Kidney (tissue), 14 donors: Measurements from ENCODE around the gene FASTK. TPM values are rescaled to one million over a fixed set of nuclear protein-coding genes. Genes with fewer than 3 reads are reported as not detected.

Source experiments
- DNase-seq, 5 donors: peaks; one replicate each; pipeline ENCODE4 v3.0.0-alpha.2; 2013 to 2020
- FAIRE-seq: peaks from 2 replicates; lab custom pipeline; 2012; peaks lifted over from hg19 to GRCh38; lab: Jason Lieb, UNC
- H3K27ac ChIP-seq, 2 donors: one replicate each; pipeline ENCODE4 v1.7.0; 2013; ENCODE audit warnings: low read depth in 2 of 2, low read length in 2 of 2, inconsistent platforms in 1 of 2
- H3K27me3 ChIP-seq: one replicate; pipeline ENCODE4 v1.7.1; 2013; ENCODE audit warnings: low read length, inconsistent platforms; ENCODE audit not compliant: control insufficient read depth, insufficient read depth
- H3K36me3 ChIP-seq, 3 donors: one replicate each; pipeline versions ENCODE4 v1.7.0 to v1.7.1; 2013; ENCODE audit warnings: low read length in 3 of 3, control low read depth in 1 of 3, inconsistent platforms in 1 of 3; ENCODE audit not compliant: insufficient read depth in 3 of 3, control insufficient read depth in 2 of 3
- H3K4me1 ChIP-seq, 3 donors: one replicate each; pipeline versions ENCODE4 v1.7.0 to v1.7.1; 2013; ENCODE audit warnings: low read length in 3 of 3, inconsistent platforms in 1 of 3, low read depth in 1 of 3; ENCODE audit not compliant: control insufficient read depth in 2 of 3, insufficient read depth in 2 of 3
- H3K4me3 ChIP-seq, 3 donors: one replicate each; pipeline versions ENCODE4 v1.7.0 to v1.8.1; 2013; ENCODE audit warnings: low read length in 3 of 3, control low read depth in 1 of 3, inconsistent platforms in 1 of 3
- H3K9ac ChIP-seq, 3 donors: one replicate each; pipeline versions ENCODE4 v1.7.0 to v1.7.1; 2013; ENCODE audit warnings: low read length in 3 of 3, control low read depth in 1 of 3, inconsistent platforms in 1 of 3
- H3K9me3 ChIP-seq, 3 donors: one replicate each; pipeline versions ENCODE4 v1.7.0 to v1.7.1; 2013; ENCODE audit warnings: low read length in 3 of 3, control low read depth in 1 of 3, inconsistent platforms in 1 of 3; ENCODE audit not compliant: control insufficient read depth in 2 of 3, insufficient read depth in 1 of 3
- intact Hi-C: fragments of 100-400 bp; cut with DNase I; formaldehyde crosslinking; loops from one replicate; pipeline ENCODE4 v1.11.1; 2022
- polyA plus RNA-seq: library from polyadenylated mRNA; stranded (reverse); fragments of 350-450 nt; fragmentation: Illumina TruSeq; extraction: RNeasy Lipid Tissue Mini Kit (QIAGEN cat#74804); gene quantifications from one replicate; pipeline ENCODE4 v1.2.3, GENCODE V29; 2014; ENCODE audit warnings: low read depth, low replicate concordance; ENCODE audit not compliant: insufficient read depth
- total RNA-seq: library from RNA; stranded (reverse); fragmentation: NEBNext Ultra II Directional; extraction: Animal tissue kit (Norgen Biotek cat#: 25700); gene quantifications from one replicate; pipeline ENCODE4 v1.2.1, GENCODE V29; 2021
- TF ChIP-seq, protein P1 (sequence below): IDR thresholded peaks from 3 replicates; pipeline ENCODE4 v1.5.1; 2012; ENCODE audit warnings: mild to moderate bottlenecking, moderate library complexity, borderline replicate concordance; ENCODE audit not compliant: insufficient read depth; ENCODE audit errors: extremely low read depth
- donor health status: control.
- donor health status: control.
- donor health status: control.
- donor health status: control.
- donor health status: control.
- donor health status: DM: yes; HTN: yes; CAD: no.
- donor health status: Normal renal cell carcinoma (clear cell type).

Gene FASTK
- total and polyA plus RNA-seq, 2 donors from 2014 or later = 71.2 to 116 TPM

- FAIRE-seq = no peak
- intact Hi-C loops = no loop called here
Observed at GRCh38 chr7:151035902-151036301, 44.7 kb downstream of the FASTK start.

DNA sequence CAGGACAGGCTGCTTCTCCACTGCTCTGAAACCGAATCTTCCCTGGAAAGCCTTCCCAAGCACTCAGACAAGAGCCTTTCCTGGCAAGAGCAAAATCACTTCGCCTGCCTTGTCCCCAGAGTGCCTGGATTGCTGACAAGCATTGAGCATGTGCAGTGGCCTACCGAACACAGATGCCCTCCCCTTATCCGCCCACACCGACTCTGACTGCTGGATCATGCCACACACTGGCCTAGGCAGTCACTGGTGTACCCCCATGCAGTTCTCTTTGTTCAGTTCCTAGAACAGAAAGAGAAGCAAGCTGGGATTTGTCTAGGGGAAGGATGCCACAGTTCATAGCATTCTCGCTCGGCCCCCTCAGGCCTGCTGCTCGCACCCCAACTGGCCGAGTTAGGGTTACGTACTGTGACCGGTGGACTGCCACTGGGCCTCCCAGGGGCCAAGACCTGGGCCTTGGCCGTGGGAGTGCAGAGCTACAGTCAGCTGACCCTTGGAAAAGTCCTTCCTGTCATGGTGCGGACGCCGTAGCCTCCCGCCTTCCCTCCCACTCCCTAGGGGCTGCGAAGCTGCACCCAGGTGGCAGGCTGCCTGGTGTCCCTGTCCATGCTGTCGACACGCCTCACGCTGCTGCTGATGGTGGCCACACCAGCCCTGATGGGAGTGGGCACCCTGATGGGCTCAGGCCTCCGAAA, 45.4 kb downstream of the FASTK start:
- Histone ChIP-seq H3K9ac (no peak overlapping the region), H3K27me3 (no peaks in the 10 kb centered on the region), H3K27ac (no peak overlapping the region), H3K9me3 (no peaks in the 10 kb centered on the region), H3K4me3 (no peak overlapping the region), H3K36me3 (peaks cover 2 to 13% (median 10%) of the 10 kb centered on the region in 3 donors), H3K4me1 (peaks cover 0 to 9% (median 0%) of the 10 kb centered on the region in 3 donors)
- FAIRE-seq = no peak
- no peak for DNase-seq
- TF ChIP-seq, protein P1, sequence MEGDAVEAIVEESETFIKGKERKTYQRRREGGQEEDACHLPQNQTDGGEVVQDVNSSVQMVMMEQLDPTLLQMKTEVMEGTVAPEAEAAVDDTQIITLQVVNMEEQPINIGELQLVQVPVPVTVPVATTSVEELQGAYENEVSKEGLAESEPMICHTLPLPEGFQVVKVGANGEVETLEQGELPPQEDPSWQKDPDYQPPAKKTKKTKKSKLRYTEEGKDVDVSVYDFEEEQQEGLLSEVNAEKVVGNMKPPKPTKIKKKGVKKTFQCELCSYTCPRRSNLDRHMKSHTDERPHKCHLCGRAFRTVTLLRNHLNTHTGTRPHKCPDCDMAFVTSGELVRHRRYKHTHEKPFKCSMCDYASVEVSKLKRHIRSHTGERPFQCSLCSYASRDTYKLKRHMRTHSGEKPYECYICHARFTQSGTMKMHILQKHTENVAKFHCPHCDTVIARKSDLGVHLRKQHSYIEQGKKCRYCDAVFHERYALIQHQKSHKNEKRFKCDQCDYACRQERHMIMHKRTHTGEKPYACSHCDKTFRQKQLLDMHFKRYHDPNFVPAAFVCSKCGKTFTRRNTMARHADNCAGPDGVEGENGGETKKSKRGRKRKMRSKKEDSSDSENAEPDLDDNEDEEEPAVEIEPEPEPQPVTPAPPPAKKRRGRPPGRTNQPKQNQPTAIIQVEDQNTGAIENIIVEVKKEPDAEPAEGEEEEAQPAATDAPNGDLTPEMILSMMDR = no peak
- intact Hi-C loops = no loop called here

More at GRCh38 chr7:151035902-151036301, 44.7 kb downstream of the FASTK start:
- Histone ChIP-seq H3K27me3 (no peaks in the 10 kb centered on the region), H3K9me3 (no peaks in the 10 kb centered on the region), H3K36me3 (peaks cover 2 to 13% (median 10%) of the 10 kb centered on the region in 3 donors), H3K4me3 (no peak overlapping the region), H3K27ac (no peak overlapping the region), H3K4me1 (peaks cover 0 to 9% (median 0%) of the 10 kb centered on the region in 3 donors), H3K9ac (no peak overlapping the region)
- TF ChIP-seq, protein P1 = no peak
- DNase-seq = no peak

DNA sequence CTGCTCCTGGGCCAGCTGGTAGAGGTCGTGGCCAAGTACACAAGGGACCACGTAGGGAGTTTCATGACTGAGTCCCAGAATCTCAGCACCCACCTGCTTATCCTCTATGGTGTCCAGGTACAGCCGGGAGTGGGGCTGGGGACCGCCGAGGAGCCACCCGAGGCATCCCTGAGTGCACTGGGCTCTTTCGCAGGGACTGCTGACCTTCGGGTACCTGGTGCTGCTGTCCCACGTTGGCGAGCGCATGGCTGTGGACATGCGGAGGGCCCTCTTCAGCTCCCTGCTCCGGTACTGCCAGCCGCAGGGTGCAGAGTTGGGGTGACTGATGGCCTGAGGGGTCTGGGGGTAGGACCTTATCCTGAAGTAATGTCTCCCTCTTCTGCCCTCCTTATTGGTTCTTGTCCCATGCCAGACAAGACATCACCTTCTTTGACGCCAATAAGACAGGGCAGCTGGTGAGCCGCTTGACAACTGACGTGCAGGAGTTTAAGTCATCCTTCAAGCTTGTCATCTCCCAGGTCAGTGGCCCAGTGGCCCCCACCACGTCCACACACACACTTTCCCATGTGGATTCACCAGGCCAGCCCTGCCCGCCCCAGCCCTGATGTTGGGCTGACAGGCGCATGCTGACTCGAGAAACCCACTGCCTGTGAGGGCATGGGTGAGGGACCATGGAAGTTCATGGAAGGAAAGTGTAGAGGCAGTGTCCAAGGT, 46.1 kb downstream of the FASTK start:
- Histone ChIP-seq H3K27ac (no peak overlapping the region), H3K27me3 (no peaks in the 10 kb centered on the region), H3K9me3 (no peaks in the 10 kb centered on the region), H3K4me1 (peaks cover 0 to 9% (median 0%) of the 10 kb centered on the region in 3 donors), H3K36me3 (peaks cover 2 to 13% (median 10%) of the 10 kb centered on the region in 3 donors), H3K9ac (no peak overlapping the region), H3K4me3 (no peak overlapping the region)
- TF ChIP-seq, protein P1 = no peak
- DNase-seq = no peak
- FAIRE-seq = no peak
- intact Hi-C loops = no loop called here
